GM06990 (cell line): Measurements from ENCODE around the gene NFATC3.
"Not testable (repeated sequence)": the region's sequence is repeated elsewhere in the genome, so short reads cannot be mapped to it uniquely, and the experiment has no call there.

ENCODE experiments used
- DNase-seq: peaks from one replicate; pipeline ENCODE4 v3.0.0-alpha.2; 2011; ENCODE audit not compliant: insufficient read length; ENCODE audit errors: extremely low read depth
- H3K27me3 ChIP-seq: replicated peaks from 2 replicates; pipeline ENCODE4 v1.6.0; 2011; ENCODE audit warnings: low read length; ENCODE audit not compliant: control insufficient read depth, insufficient read depth
- H3K36me3 ChIP-seq: 2 replicates; pipeline ENCODE4 v1.5.1; 2011; ENCODE audit warnings: low read length; ENCODE audit not compliant: control insufficient read depth, insufficient read depth
- H3K4me3 ChIP-seq: replicated peaks from 2 replicates; pipeline ENCODE4 v1.5.1; 2011; ENCODE audit warnings: low read depth, mild to moderate bottlenecking, control low read depth, low read length
- CTCF ChIP-seq: IDR thresholded peaks from 2 replicates; pipeline ENCODE4 v1.5.1; 2011; ENCODE audit warnings: low read length, control low read depth, mild to moderate bottlenecking, inconsistent platforms; ENCODE audit not compliant: insufficient read depth, poor library complexity, severe bottlenecking

The NFATC3 gene

GRCh38 chr16:68088130-68088972 is 3.2 kb downstream of the NFATC3 start:
- no peak for TF ChIP-seq CTCF
- Histone ChIP-seq H3K36me3 (no peaks in the 10 kb centered on the region), H3K27me3 (no peaks in the 10 kb centered on the region), H3K4me3 (no peak overlapping the region; the same call in 1 of the 2 replicates)
- no peak for DNase-seq

- no peak overlapping the region for H3K4me3 ChIP-seq
- H3K36me3 ChIP-seq: no peaks in the 10 kb centered on the region
- DNase-seq: no peak
- no peaks in the 10 kb centered on the region for H3K27me3 ChIP-seq
- no peak for TF ChIP-seq CTCF
These were observed 3.9 kb downstream of the NFATC3 start for GRCh38 chr16:68089067-68089466.

- Histone ChIP-seq H3K36me3 (no peaks in the 10 kb centered on the region), H3K27me3 (no peaks in the 10 kb centered on the region), H3K4me3 (no peak overlapping the region)
- TF ChIP-seq CTCF: no peak
- DNase-seq: no peak
These were observed 5.0 kb downstream of the NFATC3 start for GRCh38 chr16:68090130-68090529.

- no peak for TF ChIP-seq CTCF
- H3K27me3 ChIP-seq: no peaks in the 10 kb centered on the region
- DNase-seq: no peak
- H3K4me3 ChIP-seq: no peak overlapping the region
- no peaks in the 10 kb centered on the region for H3K36me3 ChIP-seq
These were observed 5.4 kb downstream of the NFATC3 start for GRCh38 chr16:68090533-68090932.

- TF ChIP-seq CTCF: no peak
- no peaks in the 10 kb centered on the region for H3K27me3 ChIP-seq
- no peak overlapping the region for H3K4me3 ChIP-seq
- DNase-seq: no peak
- no peaks in the 10 kb centered on the region for H3K36me3 ChIP-seq
These were observed 6.5 kb downstream of the NFATC3 start for GRCh38 chr16:68091380-68092261.

- not testable (repeated sequence) for H3K36me3 ChIP-seq, H3K27me3 ChIP-seq, H3K4me3 ChIP-seq, DNase-seq
These were observed 7.1 kb downstream of the NFATC3 start for GRCh38 chr16:68092275-68092674.
